Fibroblast of peridontal ligament (primary cell): Measurements from ENCODE around the gene PKHD1.

Experiments
- DNase-seq: peaks from one replicate; pipeline ENCODE4 v3.0.0-alpha.2; 2010; ENCODE audit errors: extremely low read depth

Gene PKHD1

GRCh38 chr6:52106994-52107393 is 19.6 kb upstream of the PKHD1 start:
- DNase-seq: no peak

- DNase-seq: peak; percentile 3
Observed at GRCh38 chr6:52104979-52105378, 17.6 kb upstream of the PKHD1 start.

- DNase-seq: no peak
Observed at GRCh38 chr6:52103623-52104022, 16.2 kb upstream of the PKHD1 start.

- no peak for DNase-seq
Observed at GRCh38 chr6:52102405-52102804, 15.0 kb upstream of the PKHD1 start.

- peak; percentile 22 for DNase-seq
Observed at GRCh38 chr6:52098721-52099120, 11.3 kb upstream of the PKHD1 start.

GRCh38 chr6:52089758-52090348 is 2.4 kb upstream of the PKHD1 start:
- no peak for DNase-seq

- DNase-seq: no peak
Observed at GRCh38 chr6:52086741-52087140, 672 bp downstream of the PKHD1 start.

GRCh38 chr6:52081237-52081636 is 6.2 kb downstream of the PKHD1 start:
- no peak for DNase-seq

GRCh38 chr6:52077961-52078625 is 9.3 kb downstream of the PKHD1 start:
- no peak for DNase-seq

GRCh38 chr6:52077180-52077884 is 10.1 kb downstream of the PKHD1 start:
- DNase-seq: no peak

GRCh38 chr6:52076791-52077179 is 10.6 kb downstream of the PKHD1 start:
- DNase-seq: no peak

- no peak for DNase-seq
Observed at GRCh38 chr6:52074716-52075115, 12.7 kb downstream of the PKHD1 start.

- no peak for DNase-seq
Observed at GRCh38 chr6:52074155-52074554, 13.3 kb downstream of the PKHD1 start.

GRCh38 chr6:52065621-52066020 is 21.8 kb downstream of the PKHD1 start:
- DNase-seq: no peak

- peak; percentile 3 for DNase-seq
Observed at GRCh38 chr6:52063584-52064344, 23.6 kb downstream of the PKHD1 start.

GRCh38 chr6:52061481-52061880 is 25.9 kb downstream of the PKHD1 start:
- DNase-seq: no peak

GRCh38 chr6:52059821-52060220 is 27.6 kb downstream of the PKHD1 start:
- no peak for DNase-seq

- DNase-seq: no peak
Observed at GRCh38 chr6:52055451-52055850, 32.0 kb downstream of the PKHD1 start.

GRCh38 chr6:52053038-52053695 is 34.2 kb downstream of the PKHD1 start:
- DNase-seq: no peak

GRCh38 chr6:52050051-52050405 is 37.4 kb downstream of the PKHD1 start:
- no peak for DNase-seq

- peak; percentile 64 for DNase-seq
Observed at GRCh38 chr6:52049252-52050050, 38.0 kb downstream of the PKHD1 start.
